Measurements from ENCODE around the gene GNG3.
"Not testable (repeated sequence)": the region's sequence is repeated elsewhere in the genome, so short reads cannot be mapped to it uniquely, and the experiment has no call there.

The GNG3 gene
- 0 to 0.50 (median 0) reads per million in 9 experiments for total RNA-seq

DNA sequence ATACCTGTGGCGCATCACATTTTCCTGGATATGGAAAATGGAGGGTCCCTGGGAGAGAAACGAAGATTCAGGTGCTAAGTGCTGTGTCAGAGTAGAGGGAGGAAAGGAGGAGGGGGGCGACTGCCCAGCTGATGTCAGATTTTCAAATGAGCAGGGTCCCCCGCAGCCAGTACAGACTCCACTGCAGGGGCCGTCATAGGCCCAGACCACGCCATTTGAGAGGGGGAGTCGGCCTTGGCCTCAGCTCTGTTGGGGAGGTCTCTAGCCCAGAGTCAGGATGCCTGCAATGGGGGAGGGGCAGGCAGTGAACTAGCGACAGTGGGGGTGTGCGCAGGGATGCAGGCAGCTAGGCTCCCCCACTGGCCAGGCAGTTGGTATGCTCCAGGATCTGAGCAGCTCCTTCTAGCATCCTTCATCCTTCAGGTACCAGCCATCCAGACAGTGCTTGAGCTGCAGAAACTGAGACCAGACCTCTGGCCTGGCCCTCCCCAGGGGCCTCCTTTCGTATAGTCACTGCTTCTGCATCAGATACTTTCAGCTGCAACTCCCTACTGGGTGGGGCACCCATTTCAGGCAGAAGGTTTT, at the start of gene GNG3, which contains the start of gene BSCL2:
GNG3 (plus strand) TSS at position 400 of the 585 bp plus-strand sequence. CDS start 620 bp downstream, outside the sequence.
BSCL2 (minus strand) TSS at position 148 of the 585 bp plus-strand sequence. CDS start 229 bp downstream, outside the sequence.
- Mint-ChIP-seq H3K4me3 (peak within 1 kb of the TSS; percentile 89 to 90), H3K27me3 (no peaks in the 10 kb centered on the region), H3K9me3 (no peaks in the 10 kb centered on the region), H3K4me1 (ENCODE audit: low read depth in 2 of 2) (peaks cover 29 to 35% of the 10 kb centered on the region in 2 donors), H3K27ac (peak within 1 kb of the TSS; percentile 94 to 95), H3K36me3 (ENCODE audit: insufficient read depth) (peaks cover 53% of the 10 kb centered on the region)
- ATAC-seq (replicated peaks): no peak
- DNase-seq: no peak

DNA sequence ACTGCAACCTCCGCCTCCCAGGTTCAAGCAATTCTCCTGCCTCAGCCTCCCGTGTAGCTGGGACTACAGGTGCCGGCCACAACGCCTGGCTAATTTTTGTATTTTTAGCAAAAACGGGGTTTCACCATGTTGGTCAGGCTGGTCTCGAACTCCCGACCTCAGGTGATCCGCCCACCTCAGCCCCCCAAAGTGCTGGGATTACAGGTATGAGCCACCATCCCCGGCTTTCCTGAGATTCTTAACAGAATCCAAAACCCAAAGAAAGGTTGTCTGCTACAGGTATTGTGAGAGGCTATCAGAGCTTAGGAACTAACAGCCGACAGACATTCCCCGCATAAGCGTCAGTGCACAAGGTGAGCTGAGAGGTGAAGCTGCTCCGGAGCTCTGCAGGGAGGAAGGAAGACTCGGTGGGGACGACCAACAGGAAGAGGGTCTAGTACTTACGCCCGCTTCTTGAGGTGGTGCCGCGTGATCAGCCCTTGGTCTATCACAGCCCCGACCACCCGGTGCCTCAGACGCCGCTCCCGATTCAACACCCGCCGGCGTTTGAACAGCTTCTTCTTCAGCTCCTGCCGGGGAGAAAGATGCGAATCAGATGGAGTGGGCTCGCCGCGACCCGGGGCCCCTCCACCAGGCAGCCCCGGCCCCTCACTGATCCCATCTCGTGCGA, 42.9 kb upstream of the GNG3 start:
- H3K36me3 Mint-ChIP-seq (ENCODE audit: insufficient read depth): peaks cover 39% of the 10 kb centered on the region
- peak; percentile 45 for ATAC-seq (replicated peaks)
- peaks cover 17 to 27% of the 10 kb centered on the region in 2 donors for H3K4me1 Mint-ChIP-seq (ENCODE audit: low read depth in 2 of 2)
- H3K9me3 Mint-ChIP-seq: no peaks in the 10 kb centered on the region
- H3K27me3 Mint-ChIP-seq: no peaks in the 10 kb centered on the region
- peak overlapping the region; percentile 96 to 98 for H3K27ac Mint-ChIP-seq
- peak overlapping the region; percentile 95 to 96 for H3K4me3 Mint-ChIP-seq
- peak in 2 of 3 experiments; percentile 39 to 46 for DNase-seq

DNA sequence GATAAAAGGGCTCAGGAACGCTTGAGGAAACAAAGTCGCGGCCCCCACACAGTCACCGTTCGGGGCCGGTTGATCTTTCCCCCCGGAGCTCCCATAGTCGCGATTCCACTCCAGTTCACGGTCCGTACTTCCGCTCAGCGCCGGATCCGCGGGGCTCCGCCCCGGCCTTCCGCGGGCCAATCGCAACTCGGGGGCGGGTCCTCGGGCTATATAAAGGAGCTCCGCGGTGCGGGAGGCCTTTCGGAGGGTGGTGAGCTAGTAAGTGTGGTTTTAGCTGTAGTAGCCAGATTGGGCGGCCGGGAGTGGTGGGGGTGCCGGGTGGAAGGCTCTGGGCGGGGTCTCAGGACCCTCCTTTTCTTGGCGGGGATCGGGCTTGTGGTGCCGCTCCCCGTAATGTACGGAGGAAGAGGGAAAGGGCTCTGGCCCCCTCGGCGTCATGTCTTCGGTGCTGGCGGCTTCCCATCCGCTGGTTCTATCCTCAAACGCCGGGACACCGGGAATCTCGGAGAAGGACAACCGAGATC, 42.3 kb upstream of the GNG3 start, which contains the start of the genes C11orf98 and CSKMT:
C11orf98 (minus strand) TSS at position 136 of the 524 bp plus-strand sequence; CDS start at position 95, 41 bp downstream.
CSKMT (plus strand) TSS at position 238 of the 524 bp plus-strand sequence. CDS start 568 bp downstream, outside the sequence.
- peaks cover 39% of the 10 kb centered on the region for H3K36me3 Mint-ChIP-seq (ENCODE audit: insufficient read depth)
- no peaks in the 10 kb centered on the region for H3K9me3 Mint-ChIP-seq
- H3K4me1 Mint-ChIP-seq (ENCODE audit: low read depth in 2 of 2): peaks cover 17 to 28% of the 10 kb centered on the region in 2 donors

GRCh38 chr11:62665599-62666258, 41.7 kb upstream of the GNG3 start:
- ATAC-seq (replicated peaks) (peak; percentile 54), DNase-seq (peak; percentile 53 to 59 (median 54))
- peaks cover 39% of the 10 kb centered on the region for H3K36me3 Mint-ChIP-seq (ENCODE audit: insufficient read depth)
- peak overlapping the region; percentile 96 to 98 for H3K27ac Mint-ChIP-seq
- H3K27me3 Mint-ChIP-seq: no peaks in the 10 kb centered on the region
- peaks cover 19 to 33% of the 10 kb centered on the region in 2 donors for H3K4me1 Mint-ChIP-seq (ENCODE audit: low read depth in 2 of 2)
- peak overlapping the region; percentile 95 to 96 for H3K4me3 Mint-ChIP-seq
- no peaks in the 10 kb centered on the region for H3K9me3 Mint-ChIP-seq

More for the DNA sequence above, 42.3 kb upstream of the GNG3 start, which contains the start of the genes C11orf98 and CSKMT:
- DNase-seq (peak; percentile 96 to 97 (median 97)), ATAC-seq (replicated peaks) (peak; percentile 88)
- peak within 1 kb of the TSS; percentile 96 to 98 for H3K27ac Mint-ChIP-seq
- H3K27me3 Mint-ChIP-seq: no peaks in the 10 kb centered on the region
- peak within 1 kb of the TSS; percentile 95 to 96 for H3K4me3 Mint-ChIP-seq

GRCh38 chr11:62666259-62666926, 41.1 kb upstream of the GNG3 start:
- H3K27me3 Mint-ChIP-seq: no peaks in the 10 kb centered on the region
- H3K4me3 Mint-ChIP-seq: peak overlapping the region; percentile 95 to 96
- DNase-seq (no peak), ATAC-seq (replicated peaks) (no peak)
- H3K36me3 Mint-ChIP-seq (ENCODE audit: insufficient read depth): peaks cover 33% of the 10 kb centered on the region
- H3K4me1 Mint-ChIP-seq (ENCODE audit: low read depth in 2 of 2): peaks cover 23 to 39% of the 10 kb centered on the region in 2 donors
- H3K9me3 Mint-ChIP-seq: no peaks in the 10 kb centered on the region
- H3K27ac Mint-ChIP-seq: peak overlapping the region; percentile 96 to 98

DNA sequence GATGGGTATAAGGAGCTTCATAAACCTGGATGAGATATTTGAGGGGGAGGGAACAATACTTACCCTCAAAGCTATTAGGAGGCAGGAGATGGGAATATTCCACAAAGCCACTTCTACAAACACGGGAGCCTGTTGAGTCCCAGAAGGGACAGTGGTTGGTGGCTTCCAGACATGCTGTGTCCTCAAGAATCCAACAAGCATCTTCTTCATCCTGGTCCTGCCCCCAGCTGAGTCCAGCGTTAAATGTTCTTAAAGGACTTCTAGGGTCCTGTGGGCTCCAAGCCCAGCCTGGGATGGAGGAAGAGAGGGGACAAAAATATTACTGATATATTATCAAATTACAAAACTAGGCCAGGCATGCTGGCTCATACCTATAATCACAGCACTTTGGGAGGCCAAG, 40.0 kb upstream of the GNG3 start:
- no peak for DNase-seq
- no peak overlapping the region for H3K27ac Mint-ChIP-seq
- no peaks in the 10 kb centered on the region for H3K27me3 Mint-ChIP-seq
- peaks cover 28 to 49% of the 10 kb centered on the region in 2 donors for H3K4me1 Mint-ChIP-seq (ENCODE audit: low read depth in 2 of 2)
- ATAC-seq (replicated peaks): no peak
- H3K4me3 Mint-ChIP-seq: peak overlapping the region in 1 of 2 donors; percentile 95
- no peaks in the 10 kb centered on the region for H3K9me3 Mint-ChIP-seq
- peaks cover 39% of the 10 kb centered on the region for H3K36me3 Mint-ChIP-seq (ENCODE audit: insufficient read depth)

DNA sequence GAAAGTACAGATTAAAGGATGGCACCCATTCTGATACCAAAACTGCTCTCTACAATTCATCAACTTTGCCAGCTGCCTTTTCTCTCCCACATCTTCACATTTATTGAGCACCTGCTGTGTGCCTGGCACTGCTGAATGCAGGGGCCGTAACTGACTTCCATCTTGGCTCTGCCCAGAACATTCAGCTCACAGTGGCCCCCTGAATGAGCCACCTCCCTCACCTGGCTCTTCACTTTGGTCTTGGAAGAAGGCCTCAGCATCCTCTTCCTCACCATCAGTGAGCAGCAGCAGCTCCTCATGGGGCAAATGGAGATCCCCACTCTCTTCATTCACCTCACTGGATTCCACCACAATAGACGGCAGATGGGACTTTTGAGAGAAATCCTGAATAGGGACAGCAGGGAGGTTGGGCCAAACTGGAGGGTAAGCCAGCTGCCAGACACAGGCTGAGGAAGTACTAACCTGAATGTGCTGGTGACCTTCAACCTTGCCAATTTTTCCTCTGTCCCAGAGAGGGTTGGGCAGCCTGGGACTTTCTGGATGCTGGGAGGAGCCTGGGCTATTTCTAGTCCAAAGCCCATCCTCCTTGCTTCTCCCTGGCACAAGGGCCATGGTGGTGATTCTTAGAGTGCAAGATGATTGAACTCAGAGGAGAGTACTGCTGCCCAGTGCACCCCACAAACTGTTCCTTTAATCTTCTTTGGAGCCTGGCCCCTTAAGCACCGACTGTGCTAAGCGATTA, 37.9 kb upstream of the GNG3 start:
- Mint-ChIP-seq H3K4me1 (ENCODE audit: low read depth in 2 of 2) (peaks cover 28 to 51% of the 10 kb centered on the region in 2 donors), H3K4me3 (peak overlapping the region in 1 of 2 donors; percentile 99), H3K9me3 (no peaks in the 10 kb centered on the region), H3K36me3 (ENCODE audit: insufficient read depth) (peaks cover 38% of the 10 kb centered on the region), H3K27me3 (no peaks in the 10 kb centered on the region), H3K27ac (no peak overlapping the region)
- DNase-seq (no peak), ATAC-seq (replicated peaks) (no peak)

DNA sequence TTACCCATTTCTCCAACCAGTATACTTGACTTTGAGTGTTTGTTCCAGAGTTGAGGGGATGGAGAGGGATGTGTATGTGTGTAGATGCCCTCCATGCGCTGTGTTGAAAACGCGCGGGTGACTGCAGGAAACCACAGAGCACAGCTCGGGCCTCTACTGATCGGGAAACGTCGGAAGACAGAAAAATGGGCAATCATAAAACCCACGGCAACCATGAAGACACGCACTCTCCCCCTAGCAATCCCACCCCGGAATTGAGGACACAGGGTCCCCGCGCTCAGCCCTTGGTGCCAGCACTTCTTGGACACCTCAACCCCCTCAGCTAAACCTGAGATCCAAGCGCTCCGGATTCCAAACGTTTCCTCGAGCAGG, 36.3 kb upstream of the GNG3 start:
- H3K36me3 Mint-ChIP-seq (ENCODE audit: insufficient read depth): peaks cover 38% of the 10 kb centered on the region

GRCh38 chr11:62671608-62672389, 35.7 kb upstream of the GNG3 start, which contains the start of the genes LBHD1 and UQCC3:
TSS of gene LBHD1 (minus strand) at chr11:62672267. CDS start at chr11:62670031, 2,236 bp downstream.
TSS of gene UQCC3 (plus strand) at chr11:62671673. CDS start at chr11:62671746, 73 bp downstream.
- ATAC-seq (replicated peaks) (peak; percentile 85), DNase-seq (peak; percentile 54 to 71 (median 70))
- Mint-ChIP-seq H3K9me3 (no peaks in the 10 kb centered on the region), H3K27me3 (no peaks in the 10 kb centered on the region), H3K27ac (peak within 1 kb of the TSS; percentile 95), H3K4me1 (ENCODE audit: low read depth in 2 of 2) (peaks cover 19 to 43% of the 10 kb centered on the region in 2 donors), H3K36me3 (ENCODE audit: insufficient read depth) (peaks cover 43% of the 10 kb centered on the region), H3K4me3 (peak within 1 kb of the TSS; percentile 97 to 99)

More for the DNA sequence above, 36.3 kb upstream of the GNG3 start:
- peak overlapping the region; percentile 97 to 99 for H3K4me3 Mint-ChIP-seq
- no peaks in the 10 kb centered on the region for H3K27me3 Mint-ChIP-seq
- peak overlapping the region; percentile 95 for H3K27ac Mint-ChIP-seq
- peak in 1 of 3 experiments; percentile 28 for DNase-seq
- H3K9me3 Mint-ChIP-seq: no peaks in the 10 kb centered on the region
- peaks cover 21 to 47% of the 10 kb centered on the region in 2 donors for H3K4me1 Mint-ChIP-seq (ENCODE audit: low read depth in 2 of 2)
- peak; percentile 40 for ATAC-seq (replicated peaks)

DNA sequence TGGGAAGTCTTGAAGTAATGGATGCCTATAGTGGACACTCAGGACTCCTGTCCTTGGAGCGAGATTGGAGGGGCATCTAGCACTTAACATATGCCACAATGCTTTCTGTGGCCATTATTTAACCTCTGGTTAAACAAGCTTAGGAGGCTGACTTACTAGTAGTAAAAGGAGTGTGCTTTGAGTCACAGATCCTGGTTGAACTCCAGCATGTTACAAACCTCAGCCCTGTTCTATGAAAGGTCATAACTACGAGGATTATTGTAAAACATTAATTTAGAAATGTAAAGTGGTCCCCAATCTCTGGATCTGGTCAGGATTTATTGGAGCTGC, 34.3 kb upstream of the GNG3 start:
- H3K36me3 Mint-ChIP-seq (ENCODE audit: insufficient read depth): peaks cover 53% of the 10 kb centered on the region
- H3K27me3 Mint-ChIP-seq: no peaks in the 10 kb centered on the region
- ATAC-seq (replicated peaks): no peak
- peak overlapping the region; percentile 97 to 99 for H3K4me3 Mint-ChIP-seq
- H3K9me3 Mint-ChIP-seq: no peaks in the 10 kb centered on the region
- peak overlapping the region in 1 of 2 donors; percentile 95 for H3K27ac Mint-ChIP-seq
- H3K4me1 Mint-ChIP-seq (ENCODE audit: low read depth in 2 of 2): peaks cover 31 to 50% of the 10 kb centered on the region in 2 donors
- no peak for DNase-seq

- not testable (repeated sequence) for H3K27me3 Mint-ChIP-seq; H3K4me3 Mint-ChIP-seq; DNase-seq; ATAC-seq (replicated peaks); H3K9me3 Mint-ChIP-seq; H3K27ac Mint-ChIP-seq
- Mint-ChIP-seq H3K4me1 (ENCODE audit: low read depth in 2 of 2) (peaks cover 41 to 53% of the 10 kb centered on the region in 2 donors), H3K36me3 (ENCODE audit: insufficient read depth) (peaks cover 56% of the 10 kb centered on the region)
Measured at GRCh38 chr11:62675415-62675814, 32.1 kb upstream of the GNG3 start.
